Stimulated activated CD4-positive, alpha-beta T cell treated with anti-CD3 and anti-CD28 coated beads, Interleukin-4, amount 100 ng/mL, for 4 hours (primary cell): ENCODE data around the gene OCEL1.

Source experiments
- DNase-seq, 2 experiments: peaks; one replicate each; pipeline ENCODE4 v3.0.0-alpha.2; 2020

The OCEL1 gene

DNA sequence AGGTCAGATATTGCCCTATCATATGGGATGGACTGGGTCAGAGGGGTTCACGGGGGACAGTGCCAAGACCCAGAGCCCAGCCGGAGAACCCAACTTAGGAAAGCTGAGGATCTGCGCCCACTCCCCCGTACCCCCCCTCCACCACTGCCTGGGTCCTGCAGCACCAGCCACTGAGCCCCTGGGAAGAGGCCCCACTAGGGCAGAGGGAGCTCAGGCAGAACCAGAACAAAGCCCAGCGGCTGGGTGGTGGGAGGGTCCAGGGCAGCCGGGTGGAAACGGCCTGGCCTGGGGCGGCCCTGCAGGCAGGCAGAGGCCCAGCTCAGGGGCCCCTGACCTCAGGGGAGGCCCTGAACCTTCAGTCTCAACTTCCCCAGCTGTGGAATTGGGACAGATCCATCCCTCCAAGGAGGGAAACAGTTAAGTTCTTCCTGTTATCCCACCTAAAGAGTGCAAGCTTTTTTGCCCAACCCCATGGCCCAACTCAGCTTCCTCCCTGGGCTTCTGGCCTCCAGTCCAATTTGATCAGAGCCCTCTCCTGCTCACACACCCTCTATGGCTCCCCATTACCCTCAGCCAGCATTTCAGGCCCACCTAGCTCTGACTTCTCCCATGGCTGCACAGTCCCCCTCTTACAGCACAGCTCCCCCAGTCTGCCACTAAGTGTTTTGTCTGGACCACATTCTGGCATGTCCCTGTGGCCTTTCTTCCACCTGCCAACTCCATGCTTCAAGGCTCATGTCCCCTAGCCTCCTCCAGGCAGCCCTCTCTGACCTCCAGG is 16.6 kb downstream of the OCEL1 start:
- no peak for DNase-seq

DNA sequence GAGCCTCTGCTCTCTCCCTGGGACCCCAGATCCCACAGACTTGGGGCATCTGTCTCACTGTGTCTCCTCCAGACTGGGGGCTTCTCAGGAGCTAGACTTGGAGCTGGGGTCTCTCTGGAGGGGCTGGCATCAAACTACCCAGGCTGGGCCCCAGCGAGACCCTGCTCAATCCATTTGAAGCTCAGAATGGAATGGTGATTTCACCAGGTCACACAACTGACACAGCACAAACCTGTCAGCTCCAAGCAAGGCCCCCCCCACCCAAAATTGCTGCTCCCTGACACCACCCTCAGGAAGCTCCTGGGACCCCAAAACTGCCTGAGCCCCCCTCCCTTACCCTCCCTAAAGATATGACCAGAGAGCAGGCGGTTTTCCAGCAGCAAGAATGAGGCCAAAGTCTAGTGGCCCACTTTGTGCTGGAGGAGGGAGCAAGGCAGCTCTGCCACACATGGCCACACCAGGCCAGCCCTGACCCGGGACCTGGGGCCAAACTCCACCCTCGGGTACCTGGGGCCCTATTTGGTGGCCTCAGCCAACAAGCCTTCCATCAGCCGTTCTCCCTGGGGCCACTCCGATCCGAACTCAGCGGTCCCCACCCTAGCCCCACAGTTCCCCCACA is 17.3 kb downstream of the OCEL1 start:
- DNase-seq: no peak

DNA sequence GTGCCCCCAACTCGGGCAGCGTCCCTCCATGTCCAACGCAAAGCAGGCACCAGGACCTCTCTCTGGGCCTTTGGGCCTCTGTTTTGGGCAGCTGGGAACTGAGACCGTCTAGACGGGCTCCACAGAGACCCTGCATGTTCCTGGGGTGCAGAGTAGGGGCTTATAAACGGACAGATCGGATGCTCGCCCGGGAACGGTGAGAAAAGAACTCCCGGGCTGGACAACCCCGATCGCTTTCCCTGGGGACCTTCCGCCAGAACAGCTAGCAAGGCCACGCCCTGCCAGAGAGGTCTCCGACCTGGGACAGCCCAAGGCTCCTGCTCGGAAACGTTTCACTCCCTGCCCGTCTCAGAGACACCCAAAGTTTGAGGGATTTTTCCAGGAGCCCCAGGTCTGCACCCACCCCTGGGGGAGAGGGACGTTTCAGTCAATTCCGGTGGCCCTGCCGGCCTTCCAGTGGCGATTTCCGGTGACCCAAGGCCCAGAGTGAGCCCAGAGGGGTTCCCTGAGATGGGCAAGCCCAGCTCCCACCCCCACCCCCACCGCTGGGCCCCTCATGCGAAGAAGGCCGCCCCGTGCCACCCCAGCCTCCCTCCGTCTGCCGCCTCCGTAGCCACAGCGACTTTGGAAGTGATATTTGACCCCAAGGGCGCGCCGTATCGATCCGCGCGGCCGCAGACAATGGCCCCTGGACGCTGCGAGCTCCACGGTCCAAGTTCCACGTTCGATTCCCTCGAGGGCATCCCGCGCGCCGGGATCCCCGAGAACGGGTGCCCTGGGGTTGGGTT is 18.0 kb downstream of the OCEL1 start:
- no peak for DNase-seq

DNA sequence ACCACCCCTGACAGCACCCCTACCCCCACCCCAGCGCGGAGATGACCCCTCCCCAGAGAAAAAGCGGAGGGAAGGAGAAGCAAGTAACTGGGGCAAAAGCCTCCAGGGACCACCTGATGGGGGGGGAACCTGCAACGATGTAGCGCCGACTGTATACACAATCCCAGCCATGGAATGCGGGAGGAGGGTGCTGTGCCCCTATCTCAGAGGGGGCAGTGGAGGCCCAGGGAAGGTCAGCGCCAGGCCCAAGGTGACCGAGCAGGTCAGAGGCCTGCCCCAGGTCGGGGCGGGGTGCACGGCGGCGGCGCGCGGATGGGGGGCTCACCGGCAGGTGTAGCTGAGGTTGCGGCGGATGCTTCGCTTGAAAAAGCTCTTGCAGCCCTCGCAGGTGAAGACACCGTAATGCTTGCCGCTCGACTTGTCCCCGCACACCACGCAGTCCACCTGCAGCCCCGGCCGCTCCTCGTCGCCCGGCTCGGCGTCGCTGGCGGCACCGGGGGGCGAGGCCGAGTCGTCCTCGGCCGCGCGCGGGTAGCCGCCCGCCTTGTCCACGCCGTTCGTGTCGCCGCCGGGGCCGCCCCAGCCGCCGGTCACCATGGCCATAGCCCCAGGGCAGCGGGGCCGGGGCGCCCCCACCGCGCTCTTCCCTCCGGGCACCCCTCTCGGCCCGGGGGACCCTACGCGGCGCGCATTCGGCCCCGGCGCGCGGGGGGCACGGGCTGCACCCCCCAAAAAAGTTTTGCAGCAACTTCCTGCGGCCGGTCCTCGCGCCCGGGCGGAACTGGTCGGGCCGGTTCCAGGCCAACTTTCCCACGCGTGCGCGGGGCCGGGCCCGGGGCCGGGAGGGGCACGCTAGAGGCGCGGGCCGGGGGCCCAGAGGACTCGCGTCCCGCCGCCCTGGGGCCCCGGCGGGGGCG is 18.9 kb downstream of the OCEL1 start:
- no peak for DNase-seq

DNA sequence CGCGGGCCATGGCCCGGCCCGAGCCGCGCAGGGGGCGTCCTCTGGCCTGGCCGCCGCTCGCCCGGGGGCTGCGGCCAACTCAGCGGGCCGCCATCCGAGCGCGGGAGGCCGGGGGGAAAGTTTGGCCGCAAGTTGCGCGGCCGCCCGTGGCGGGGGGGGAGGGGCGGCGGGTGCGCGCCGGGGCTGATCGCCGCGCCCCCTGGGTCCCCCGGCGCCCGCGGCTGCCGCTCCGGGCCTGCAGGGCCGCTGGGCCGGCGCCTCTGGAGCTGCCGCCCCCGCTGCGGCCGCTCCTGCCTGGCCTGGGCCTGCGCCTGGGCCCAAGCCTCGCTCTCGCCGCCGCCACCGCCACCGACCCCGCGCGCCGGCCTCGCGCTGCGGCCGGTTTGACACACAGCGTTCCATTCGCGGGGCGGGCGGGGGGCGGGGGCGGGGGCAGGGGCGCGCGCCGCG is 19.5 kb downstream of the OCEL1 start, which contains the start of gene NR2F6:
Gene NR2F6 (minus strand): TSS at position 385 of the 450 bp plus-strand sequence. CDS start 699 bp downstream, outside the sequence.
- DNase-seq: no peak

DNA sequence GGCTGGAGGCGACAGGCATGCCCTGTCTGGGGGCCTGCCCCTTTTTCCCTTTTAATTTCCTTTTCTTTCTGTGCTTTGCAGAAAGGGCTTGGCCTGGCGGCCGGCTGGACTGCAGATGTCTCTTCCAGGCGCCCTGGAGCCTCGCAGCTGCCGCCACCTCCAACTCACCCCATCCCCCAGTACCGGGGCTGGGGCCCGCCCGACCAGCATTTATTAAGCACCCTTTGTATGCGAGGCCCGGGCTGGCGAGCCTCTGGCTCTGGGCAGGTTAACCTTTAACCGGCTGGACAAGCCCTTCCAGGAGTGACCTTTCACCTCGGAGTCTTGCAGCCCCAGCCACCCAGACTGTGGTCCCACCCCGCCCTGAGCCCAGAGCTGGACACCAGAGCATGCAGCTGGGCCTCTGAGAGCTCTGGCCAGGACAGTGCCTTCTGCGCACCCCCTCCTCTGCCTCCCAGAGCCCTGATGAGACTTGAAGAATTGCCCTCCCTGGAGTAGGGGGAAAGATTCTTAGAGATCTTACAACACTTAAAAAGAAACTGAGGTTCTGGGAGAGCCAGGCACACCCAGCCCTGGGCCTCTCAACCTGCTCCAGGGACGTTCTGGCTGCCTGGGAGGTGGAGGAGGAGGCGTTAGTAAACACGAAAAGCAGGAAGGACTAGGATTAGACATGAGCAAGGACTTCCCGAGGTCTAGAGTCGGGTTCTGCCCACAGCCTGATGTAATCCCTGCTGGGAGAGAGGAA is 20.8 kb downstream of the OCEL1 start:
- DNase-seq: no peak

DNA sequence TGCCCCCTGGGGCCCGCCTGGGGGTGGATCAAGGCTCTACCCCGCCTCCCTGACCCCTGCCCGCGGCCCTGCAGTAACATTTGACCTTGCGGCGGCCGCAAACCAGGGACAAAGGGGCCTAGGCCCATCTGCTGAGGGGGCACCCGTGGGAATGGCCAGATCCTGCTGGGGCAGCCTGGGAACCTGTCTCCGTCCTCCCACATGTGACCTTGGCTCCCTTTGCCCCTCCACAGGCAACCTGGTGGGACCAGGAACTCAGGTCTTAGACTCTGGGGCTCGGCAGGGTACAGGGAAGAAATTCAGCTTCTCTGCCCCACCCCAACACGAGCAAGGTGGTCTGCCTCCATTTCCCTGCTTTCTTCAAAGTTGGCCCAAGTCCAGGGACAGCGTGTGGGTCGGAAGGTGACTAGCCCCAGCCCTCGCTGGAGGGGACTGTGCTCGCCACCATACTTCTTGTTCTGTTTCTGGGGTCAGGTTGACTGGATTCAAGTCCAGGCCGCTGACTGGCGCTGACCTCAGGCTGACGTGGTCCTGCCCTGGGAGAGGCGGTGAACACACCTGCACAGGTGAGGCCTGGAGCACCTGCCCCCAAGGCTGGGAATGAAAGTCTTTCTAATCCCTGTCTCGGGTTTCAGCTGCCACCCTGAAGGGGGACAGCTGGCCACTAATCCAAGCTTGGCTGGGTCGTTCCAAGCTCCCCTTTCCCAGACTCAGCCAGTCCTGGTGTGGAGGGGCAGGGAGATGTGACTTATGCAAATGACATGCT is 22.2 kb downstream of the OCEL1 start:
- no peak for DNase-seq

DNA sequence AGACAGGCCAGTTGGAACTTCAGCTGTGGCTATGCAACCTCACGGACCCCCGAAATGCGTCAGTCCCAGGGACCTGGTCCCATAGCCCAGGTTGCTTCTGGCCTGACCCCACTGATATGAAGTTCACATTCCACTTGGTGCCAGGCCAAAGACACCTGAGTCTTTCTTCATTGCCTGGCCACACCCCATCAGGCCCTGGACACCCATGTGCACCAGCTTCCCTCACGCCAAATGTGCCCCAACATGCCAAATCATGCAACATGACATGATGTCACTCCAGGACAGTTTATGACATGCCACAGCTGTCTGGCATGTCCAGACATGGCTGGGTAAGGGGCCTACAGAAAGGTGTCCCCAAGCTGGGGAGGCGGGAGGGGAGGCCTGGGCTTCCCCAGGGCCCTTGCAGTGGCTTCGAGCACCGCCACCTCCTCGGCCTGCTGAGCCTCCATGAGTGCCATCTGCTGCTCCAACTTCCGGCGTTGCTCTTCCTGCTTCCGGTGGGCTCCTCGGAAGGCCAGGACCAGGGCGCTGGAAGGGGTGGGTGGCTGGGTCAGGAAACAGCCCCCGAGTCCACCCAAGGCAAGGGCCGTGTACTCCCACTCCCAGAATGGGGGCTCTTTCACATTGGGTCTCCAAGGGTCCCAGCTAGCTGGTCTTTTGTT is 24.0 kb downstream of the OCEL1 start:
- DNase-seq: no peak

DNA sequence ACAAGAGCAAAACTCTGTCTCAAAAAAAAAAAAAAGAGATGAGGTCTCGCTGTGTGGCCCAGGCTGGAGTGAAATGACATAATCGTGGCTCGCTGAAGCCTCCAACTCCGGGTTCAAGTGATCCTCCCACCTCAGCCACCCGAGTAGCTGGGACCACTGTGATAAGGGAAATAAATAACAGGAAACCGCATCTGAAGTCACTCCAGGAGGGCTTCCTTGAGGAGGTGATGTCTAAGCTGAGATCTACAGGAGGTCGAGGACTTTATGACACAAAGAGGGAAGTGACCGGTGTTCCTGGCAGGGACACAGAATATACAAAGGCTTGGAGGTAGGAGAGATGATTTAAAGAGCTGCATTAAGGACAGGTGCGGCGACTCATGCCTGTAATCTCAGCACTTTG is 28.6 kb downstream of the OCEL1 start:
- no peak for DNase-seq

DNA sequence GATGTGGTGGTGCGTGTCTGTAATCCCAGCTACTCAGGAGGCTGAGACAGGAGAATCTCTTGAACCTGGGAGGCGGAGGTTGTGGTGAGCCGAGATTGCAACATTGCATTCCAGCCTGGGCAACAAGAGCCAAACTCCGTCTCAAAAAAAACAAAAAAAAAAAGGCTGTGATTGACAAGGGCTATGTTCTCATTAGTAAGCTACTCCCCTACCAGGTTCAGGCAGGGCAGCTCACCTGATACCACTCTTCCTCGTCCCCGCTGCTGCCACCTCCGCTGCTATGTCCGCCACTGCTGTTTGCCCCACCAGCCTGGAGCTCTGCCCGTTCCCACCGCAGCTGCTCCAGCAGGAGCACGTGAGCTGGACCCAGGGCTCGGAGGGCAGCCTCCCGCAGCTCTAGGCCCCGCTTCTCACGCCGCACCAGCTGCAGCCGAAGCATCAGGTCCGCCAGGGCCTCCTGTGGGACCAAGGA is 29.2 kb downstream of the OCEL1 start:
- DNase-seq: no peak

DNA sequence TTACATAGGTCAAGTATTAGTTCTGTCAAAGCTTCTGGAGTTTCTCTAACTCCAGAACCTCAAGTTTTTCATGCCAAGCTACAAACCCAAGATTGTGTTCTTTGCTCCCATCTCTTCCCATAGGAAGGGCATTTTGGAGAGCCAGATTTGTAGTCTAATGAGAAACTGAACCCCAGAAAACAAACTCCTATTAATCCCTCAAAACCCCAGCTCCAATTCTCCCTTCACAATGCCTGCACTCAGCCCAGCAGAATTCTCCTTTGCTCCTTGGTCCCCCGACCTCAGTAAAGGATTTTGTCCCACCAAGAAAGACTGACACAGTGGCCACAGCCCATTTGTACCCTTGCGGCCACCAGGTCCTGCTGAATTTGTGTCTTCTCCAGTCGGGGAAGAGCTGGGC is 30.1 kb downstream of the OCEL1 start:
- no peak for DNase-seq

DNA sequence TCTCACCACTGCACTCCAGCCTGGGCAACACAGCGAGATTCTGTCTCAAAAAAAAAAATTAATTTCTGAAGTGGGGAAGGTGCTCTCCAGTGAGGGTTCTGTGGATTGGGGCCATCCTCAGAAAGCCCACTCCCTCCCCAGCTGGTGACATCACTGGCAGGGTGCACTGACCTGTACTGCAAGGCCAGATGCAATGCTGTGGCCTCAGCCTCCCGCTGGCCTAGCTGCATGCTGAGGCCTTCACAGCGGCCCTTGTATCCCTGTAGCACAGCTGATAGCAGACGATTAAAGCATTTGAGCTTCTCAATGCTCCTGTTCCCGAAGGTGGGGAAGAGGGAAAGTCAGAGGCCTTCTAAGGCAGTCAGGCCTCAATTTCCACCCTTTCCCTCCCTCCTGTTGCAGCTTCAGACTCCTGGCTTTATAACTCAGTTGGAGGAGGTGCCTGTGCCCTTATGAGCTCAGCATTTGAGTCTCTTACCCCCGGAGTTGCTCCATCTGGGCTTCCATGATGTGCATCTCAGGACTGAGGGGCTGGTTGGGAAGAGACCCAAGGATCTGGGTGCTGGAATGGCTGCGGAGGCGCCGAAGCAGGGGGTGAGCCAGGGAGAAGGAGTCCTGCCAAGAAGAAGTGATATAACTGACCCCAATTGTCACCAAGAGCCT is 33.2 kb downstream of the OCEL1 start:
- no peak for DNase-seq

DNA sequence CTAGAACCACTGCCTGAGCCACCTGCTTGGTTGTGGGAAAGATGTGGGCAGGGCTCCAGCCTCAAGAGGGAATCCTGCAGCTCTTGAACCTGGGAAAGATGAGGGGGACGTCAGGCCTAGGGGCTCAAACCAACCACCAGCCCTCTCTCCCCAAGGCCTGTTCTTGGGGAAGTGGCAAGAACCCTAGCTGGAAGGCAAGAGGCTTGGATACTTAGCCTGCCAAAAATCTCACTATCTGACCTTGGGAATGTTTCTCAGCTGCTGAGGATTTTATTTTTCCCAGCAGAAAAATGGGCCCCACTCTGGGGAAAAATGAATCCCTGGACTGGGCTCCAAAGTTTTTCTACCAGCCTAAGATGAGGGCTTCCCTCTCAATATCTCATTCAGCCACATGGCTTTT is 33.9 kb downstream of the OCEL1 start:
- no peak for DNase-seq

DNA sequence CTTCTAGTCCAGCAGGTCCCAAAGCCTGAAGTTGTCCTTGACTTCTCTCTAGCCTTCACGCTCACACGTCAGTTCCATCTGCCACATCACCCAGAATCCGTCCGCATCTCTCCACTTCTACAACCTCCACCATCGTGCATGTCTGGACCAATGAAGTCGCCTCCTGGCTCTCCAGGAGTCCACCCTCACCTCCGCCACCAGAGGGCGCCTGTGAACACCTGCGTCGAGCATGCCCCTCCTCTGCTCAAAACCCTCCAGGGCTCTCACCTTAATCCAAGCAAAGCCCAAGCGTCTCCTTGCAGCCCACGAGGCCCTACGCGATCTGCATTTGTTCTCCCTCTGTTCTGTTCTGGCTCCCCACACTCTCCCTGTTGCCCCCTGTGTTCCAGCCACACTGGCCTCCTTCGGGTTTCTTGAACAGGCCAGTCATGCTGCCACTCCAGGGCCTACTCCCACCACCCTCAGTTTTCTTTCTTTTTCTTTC is 34.9 kb downstream of the OCEL1 start:
- DNase-seq: peak; percentile 81 to 89

DNA sequence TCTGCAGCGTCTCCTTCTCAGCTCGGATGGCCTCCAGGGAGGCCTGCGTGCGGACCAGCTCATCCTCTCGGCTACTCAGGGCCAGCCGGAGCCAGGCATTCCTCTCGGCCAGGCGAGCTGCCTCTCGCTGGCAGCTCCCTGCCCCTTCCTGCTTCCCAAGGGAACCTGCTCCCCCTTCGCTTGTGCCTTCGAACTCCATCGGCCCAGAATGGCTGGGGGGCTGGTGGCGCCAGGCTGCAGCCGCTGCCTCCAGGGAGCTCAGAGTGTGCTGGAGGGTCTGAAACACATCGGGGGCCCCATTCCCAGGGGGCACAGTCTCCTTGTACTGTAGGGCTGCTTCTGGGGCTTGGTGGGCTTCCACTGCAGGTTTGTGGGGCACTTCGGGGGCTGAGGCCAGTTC is 36.5 kb downstream of the OCEL1 start:
- no peak for DNase-seq

DNA sequence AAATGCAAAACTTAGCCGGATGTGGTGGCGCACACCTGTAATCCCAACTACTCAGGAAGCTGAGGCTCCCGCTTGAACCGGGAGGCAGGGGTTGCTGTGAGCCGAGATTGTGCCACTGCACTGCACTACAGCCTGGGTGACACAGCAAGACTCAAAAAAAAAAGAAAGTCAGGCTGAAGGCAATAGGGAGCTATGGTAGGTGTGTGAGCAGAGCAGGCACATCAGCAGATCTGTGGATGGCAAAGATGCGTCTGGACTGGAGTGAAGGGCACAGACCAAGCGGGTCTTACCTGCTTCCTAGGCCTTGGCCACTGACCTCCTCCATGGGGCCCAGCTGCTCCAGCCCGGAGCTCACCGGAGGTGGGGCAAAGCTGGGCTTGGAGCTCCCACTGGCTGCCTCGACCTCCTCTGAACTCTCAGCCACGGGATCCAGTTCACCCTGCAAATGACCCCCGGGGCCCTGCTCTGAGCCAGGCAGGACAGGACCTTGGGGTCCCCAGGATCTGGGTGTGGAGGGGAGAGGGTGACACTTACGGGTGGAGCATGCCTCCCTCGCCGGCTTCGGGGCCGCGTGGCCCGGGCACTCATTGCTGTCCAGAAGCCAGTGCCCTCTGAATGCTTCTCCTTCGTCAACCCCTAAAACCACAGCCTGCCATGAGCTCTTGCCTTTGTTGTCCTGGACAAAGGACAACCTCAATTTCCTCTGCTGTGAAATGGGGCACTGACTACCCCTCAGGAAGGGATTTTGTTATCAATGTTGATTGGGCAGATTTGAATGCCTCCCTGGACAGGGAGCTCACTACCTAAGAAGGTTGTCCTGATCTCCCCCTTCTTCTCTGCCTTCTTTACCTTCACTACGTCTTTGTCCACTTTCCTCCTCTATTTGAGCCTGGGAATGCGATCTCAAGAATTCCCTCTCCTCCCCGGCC is 38.0 kb downstream of the OCEL1 start:
- no peak for DNase-seq

DNA sequence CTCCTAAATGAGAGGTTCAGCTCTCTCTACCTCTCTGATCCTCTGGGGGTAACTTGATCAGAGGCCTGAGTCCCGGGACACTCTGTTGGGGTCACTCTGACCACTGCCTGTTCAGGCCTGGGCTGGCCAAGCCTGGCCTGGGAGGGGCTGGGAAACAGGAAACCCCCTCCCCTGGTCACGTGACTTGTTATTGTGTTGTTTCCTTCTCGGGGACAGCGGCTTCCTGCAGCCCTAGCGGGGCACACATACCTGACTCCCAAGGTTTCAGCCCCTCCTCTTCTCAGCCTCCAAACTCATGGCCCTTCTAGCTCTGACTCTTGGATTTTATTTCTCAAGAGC is 38.6 kb downstream of the OCEL1 start, which contains the start of gene USHBP1:
Gene USHBP1 (minus strand): TSS at position 105 of the 339 bp plus-strand sequence. CDS start 446 bp downstream, outside the sequence.
- DNase-seq: no peak

DNA sequence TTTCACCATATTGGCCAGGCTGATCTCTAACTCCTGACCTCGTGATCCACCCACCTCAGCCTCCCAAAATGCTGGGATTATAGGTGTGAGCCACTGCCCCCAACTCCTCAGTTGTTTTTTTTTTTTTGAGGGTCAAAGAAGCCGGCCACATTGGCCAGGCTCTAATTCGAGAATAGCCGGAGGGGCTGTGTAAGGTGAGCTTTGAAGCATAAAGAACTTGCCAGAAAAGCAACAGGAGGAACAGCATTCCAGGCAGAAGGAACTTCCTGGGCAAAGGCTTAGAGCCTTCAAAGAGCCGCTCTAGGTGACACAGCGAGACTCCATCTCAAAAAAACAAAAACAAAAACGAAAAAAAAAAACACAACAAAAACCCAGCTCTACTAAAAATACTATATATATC is 40.0 kb downstream of the OCEL1 start:
- no peak for DNase-seq
